B cell (primary cell): ENCODE measurements around the gene FAM234A. TPM values are rescaled to one million over a fixed set of nuclear protein-coding genes. Genes with fewer than 3 reads are reported as not detected.

Source experiments
- ATAC-seq: fragments of 200-7000 bp; cut with Tn5 transposase; one replicate; pipeline ENCODE4 v1.10.0; 2021; ENCODE audit warnings: low read depth, mild to moderate bottlenecking, moderate number of reproducible peaks, moderate library complexity
- CTCF ChIA-PET: fragments of 350-600 bp; sonication (Branson Sonifier 250); formaldehyde crosslinking; loops from one replicate; lab custom pipeline; 2021; ENCODE audit warnings: antibody characterized with exemption, inconsistent platforms; lab: Charles Lee
- POLR2A ChIA-PET: fragments of 350-600 bp; sonication (Branson Sonifier 250); formaldehyde crosslinking; loops from one replicate; lab custom pipeline; 2021; ENCODE audit warnings: antibody characterized with exemption; lab: Charles Lee
- DNase-seq: peaks from one replicate; pipeline ENCODE4 v3.0.0; 2013
- H2AFZ ChIP-seq: 2 replicates; pipeline ENCODE4 v1.6.1; 2012; ENCODE audit warnings: mild to moderate bottlenecking, low read depth, low read length; ENCODE audit not compliant: insufficient read depth, poor library complexity, severe bottlenecking
- H3K27ac ChIP-seq, 2 donors: 1 replicate in 1 of 2; 2 replicates in 1 of 2; pipeline ENCODE4 v1.5.1; 2012 to 2013; ENCODE audit warnings: low read length in 2 of 2, mild to moderate bottlenecking in 2 of 2, moderate library complexity in 1 of 2
- H3K27me3 ChIP-seq, 4 experiments: fragments of 200-600 bp in 1 of 4; sonication (generic) in 1 of 4; replicated peaks in 1 of 4; 1 replicate in 2 of 4; 2 replicates in 2 of 4; pipeline versions ENCODE4 v1.6.1 to v1.7.0; 2013 to 2016; ENCODE audit warnings: low read length in 3 of 4, mild to moderate bottlenecking in 2 of 4, mixed read lengths in 1 of 4, moderate library complexity in 1 of 4; ENCODE audit not compliant: insufficient read depth in 4 of 4, control insufficient read depth in 3 of 4; ENCODE audit errors: control extremely low read depth in 1 of 4
- H3K36me3 ChIP-seq, 2 experiments: replicated peaks in 1 of 2; 1 replicate in 1 of 2; 2 replicates in 1 of 2; pipeline versions ENCODE4 v1.6.1 to v1.7.1; 2013; ENCODE audit warnings: low read length in 1 of 2; ENCODE audit not compliant: insufficient read depth in 2 of 2, control insufficient read depth in 1 of 2; ENCODE audit errors: control extremely low read depth in 1 of 2, extremely low read depth in 1 of 2
- H3K4me1 ChIP-seq, 2 donors: fragments of 200-600 bp in 1 of 2; sonication (generic) in 1 of 2; 1 replicate in 1 of 2; 2 replicates in 1 of 2; pipeline versions ENCODE4 v1.5.1 to v1.6.1; 2013 to 2017; ENCODE audit warnings: low read length in 2 of 2; ENCODE audit not compliant: control insufficient read depth in 2 of 2, insufficient read depth in 2 of 2
- H3K4me2 ChIP-seq: replicated peaks from 2 replicates; pipeline ENCODE3; 2012; ENCODE audit warnings: mild to moderate bottlenecking, low read depth, low read length; ENCODE audit not compliant: poor library complexity, severe bottlenecking
- H3K4me3 ChIP-seq, 5 experiments: fragments of 200-600 bp in 1 of 5; sonication (generic) in 1 of 5; 1 replicate in 3 of 5; 2 replicates in 2 of 5; pipeline versions ENCODE4 v1.5.1 to v1.7.0; 2011 to 2016; ENCODE audit warnings: low read length in 4 of 5, mild to moderate bottlenecking in 4 of 5, low read depth in 2 of 5, control low read depth in 1 of 5, moderate library complexity in 1 of 5; ENCODE audit not compliant: insufficient read depth in 1 of 5; ENCODE audit errors: control extremely low read depth in 1 of 5, extremely low read depth in 1 of 5
- H3K79me2 ChIP-seq: fragments of 200-600 bp; sonication (generic); one replicate; pipeline ENCODE4 v1.6.0; 2016; ENCODE audit warnings: low read length; ENCODE audit not compliant: control insufficient read depth, insufficient read depth
- H3K9ac ChIP-seq: fragments of 200-600 bp; sonication (generic); 2 replicates; pipeline ENCODE4 v1.6.1; 2017; ENCODE audit warnings: mild to moderate bottlenecking, low read length, moderate library complexity
- H3K9me3 ChIP-seq, 3 donors: one replicate each; pipeline versions ENCODE4 v1.6.1 to v1.7.1; 2013; ENCODE audit warnings: low read length in 2 of 3; ENCODE audit not compliant: control insufficient read depth in 2 of 3, insufficient read depth in 1 of 3; ENCODE audit errors: control extremely low read depth in 1 of 3
- H4K20me1 ChIP-seq: 2 replicates; pipeline ENCODE4 v1.6.0; 2012; ENCODE audit warnings: mild to moderate bottlenecking, low read length; ENCODE audit not compliant: insufficient read depth, control insufficient read depth, poor library complexity, severe bottlenecking
- H3K27ac Mint-ChIP-seq: one replicate; pipeline ENCODE4 v1.8.0; 2021; ENCODE audit warnings: mixed read lengths
- H3K27me3 Mint-ChIP-seq: one replicate; pipeline ENCODE4 v1.8.0; 2021; ENCODE audit warnings: mixed read lengths
- H3K4me1 Mint-ChIP-seq: one replicate; pipeline ENCODE4 v1.8.0; 2021; ENCODE audit warnings: mixed read lengths
- H3K4me3 Mint-ChIP-seq: one replicate; pipeline ENCODE4 v1.8.0; 2021; ENCODE audit warnings: mixed read lengths
- H3K9me3 Mint-ChIP-seq: one replicate; pipeline ENCODE4 v1.8.0; 2022; ENCODE audit warnings: mixed read lengths; ENCODE audit not compliant: insufficient read depth
- EZH2 ChIP-seq: IDR thresholded peaks from 2 replicates; pipeline ENCODE4 v1.6.1; 2012; ENCODE audit warnings: borderline replicate concordance, low read depth, mild to moderate bottlenecking, moderate library complexity, low read length; ENCODE audit not compliant: insufficient read depth, poor library complexity, severe bottlenecking
- WGBS: methylation state at CpG from one replicate; pipeline ENCODE4 v1.1.5; 2013; ENCODE audit warnings: missing lambda C conversion rate; ENCODE audit not compliant: insufficient coverage; 5-methylcytosine and 5-hydroxymethylcytosine counted together
- intact Hi-C: fragments of 100-400 bp; cut with micrococcal nuclease; formaldehyde crosslinking; loops from one replicate; pipeline ENCODE4 v1.10.0; 2022
- polyA plus RNA-seq: library from polyadenylated mRNA; depleted of rRNA; stranded (reverse); fragments of >200 nt; gene quantifications from 2 replicates; pipeline ENCODE4 v1.2.3, GENCODE V29; 2012
- total RNA-seq, 2 donors: library from RNA; stranded (reverse); fragments of 120-200 nt in 1 of 2; gene quantifications; 1 replicate in 1 of 2; 2 replicates in 1 of 2; pipeline versions ENCODE4 v1.2.3 to v1.2.4, GENCODE V29; 2013 to 2022
- TF ChIP-seq, protein P1 (sequence below): fragments of 200-600 bp; IDR thresholded peaks from one replicate; pipeline ENCODE4 v1.8.0; 2022; ENCODE audit warnings: antibody characterized with exemption, mild to moderate bottlenecking

FAM234A gene
- total and polyA plus RNA-seq, 2 donors (not counting 1 experiment from before 2014, with no cell fraction given): 35.1 to 42.9 TPM

- DNase-seq (no peak), ATAC-seq (no peak)
- peaks cover 10% of the 10 kb centered on the region for H3K27me3 Mint-ChIP-seq
- no peak overlapping the region for H3K4me2 ChIP-seq
- H3K4me3 Mint-ChIP-seq: no peak overlapping the region
- intact Hi-C loops: no loop called here
- H3K9me3 Mint-ChIP-seq: no peaks in the 10 kb centered on the region
- peaks cover 0 to 14% (median 6%) of the 10 kb centered on the region in 4 experiments for H3K27me3 ChIP-seq
- H3K79me2 ChIP-seq: no peaks in the 10 kb centered on the region
- CTCF ChIA-PET: no interaction called here
- no peak overlapping the region for H2AFZ ChIP-seq
- no peaks in the 10 kb centered on the region for H4K20me1 ChIP-seq
- TF ChIP-seq EZH2: no peak
- TF ChIP-seq, protein P1, sequence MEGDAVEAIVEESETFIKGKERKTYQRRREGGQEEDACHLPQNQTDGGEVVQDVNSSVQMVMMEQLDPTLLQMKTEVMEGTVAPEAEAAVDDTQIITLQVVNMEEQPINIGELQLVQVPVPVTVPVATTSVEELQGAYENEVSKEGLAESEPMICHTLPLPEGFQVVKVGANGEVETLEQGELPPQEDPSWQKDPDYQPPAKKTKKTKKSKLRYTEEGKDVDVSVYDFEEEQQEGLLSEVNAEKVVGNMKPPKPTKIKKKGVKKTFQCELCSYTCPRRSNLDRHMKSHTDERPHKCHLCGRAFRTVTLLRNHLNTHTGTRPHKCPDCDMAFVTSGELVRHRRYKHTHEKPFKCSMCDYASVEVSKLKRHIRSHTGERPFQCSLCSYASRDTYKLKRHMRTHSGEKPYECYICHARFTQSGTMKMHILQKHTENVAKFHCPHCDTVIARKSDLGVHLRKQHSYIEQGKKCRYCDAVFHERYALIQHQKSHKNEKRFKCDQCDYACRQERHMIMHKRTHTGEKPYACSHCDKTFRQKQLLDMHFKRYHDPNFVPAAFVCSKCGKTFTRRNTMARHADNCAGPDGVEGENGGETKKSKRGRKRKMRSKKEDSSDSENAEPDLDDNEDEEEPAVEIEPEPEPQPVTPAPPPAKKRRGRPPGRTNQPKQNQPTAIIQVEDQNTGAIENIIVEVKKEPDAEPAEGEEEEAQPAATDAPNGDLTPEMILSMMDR: no peak
- H3K9me3 ChIP-seq: no peaks in the 10 kb centered on the region
- POLR2A ChIA-PET: interaction anchor here (0.6 kb wide), 1 partner anchor 14 kb away, joined by 4 read pairs; no protein-coding TSS in a partner anchor
- H3K36me3 ChIP-seq: no peaks in the 10 kb centered on the region
- no peak overlapping the region for H3K9ac ChIP-seq
- no peak overlapping the region for H3K4me3 ChIP-seq
- H3K4me1 ChIP-seq: peaks cover 0 to 7% of the 10 kb centered on the region in 2 donors
- H3K4me1 Mint-ChIP-seq: peaks cover 3% of the 10 kb centered on the region
- 91% methylated on average over 32 of the region's 34 CpGs for WGBS
- H3K27ac Mint-ChIP-seq: no peak overlapping the region
- H3K27ac ChIP-seq: no peak overlapping the region
Measured at GRCh38 chr16:270381-271255, 36.0 kb downstream of the FAM234A start.
